ENCODE data around the gene ATAD1. TPM values are rescaled to one million over a fixed set of nuclear protein-coding genes. Genes with fewer than 3 reads are reported as not detected.
"Not testable (repeated sequence)": the region's sequence is repeated elsewhere in the genome, so short reads cannot be mapped to it uniquely, and the experiment has no call there.

ATAD1 gene
- total RNA-seq, 4 donors from 2014 or later: 36.6 to 52.8 (median 45.8) TPM

- H3K27me3 ChIP-seq: no peaks in the 10 kb centered on the region
- ATAC-seq: no peak
- H3K36me3 ChIP-seq: no peaks in the 10 kb centered on the region
- no peaks in the 10 kb centered on the region for H3K9me3 ChIP-seq
- TF ChIP-seq EP300 (IDR thresholded peaks at IDR 0.05) (no peak), POLR2AphosphoS5 (IDR thresholded peaks at IDR 0.05) (no peak), POLR2A (IDR thresholded peaks at IDR 0.05) (no peak), CTCF (IDR thresholded peaks at IDR 0.05) (no peak)
- no peak overlapping the region for H3K4me3 ChIP-seq
- H3K4me1 ChIP-seq: no peaks in the 10 kb centered on the region
- 85 to 89% methylated on average over 1 to 3 of the region's 3 CpGs for WGBS, 2 donors (ENCODE audit: low coverage in 1 of 2)
- H3K27ac ChIP-seq: no peak overlapping the region
These were observed 23.2 kb upstream of the ATAD1 start for GRCh38 chr10:87841186-87841585.

- no peak for TF ChIP-seq POLR2AphosphoS5 (IDR thresholded peaks at IDR 0.05)
- TF ChIP-seq POLR2A (IDR thresholded peaks at IDR 0.05): no peak
- TF ChIP-seq CTCF (IDR thresholded peaks at IDR 0.05): no peak
- TF ChIP-seq EP300 (IDR thresholded peaks at IDR 0.05): no peak
- no peak overlapping the region for H3K27ac ChIP-seq
- no peaks in the 10 kb centered on the region for H3K9me3 ChIP-seq
- no peak overlapping the region for H3K4me3 ChIP-seq
- no peaks in the 10 kb centered on the region for H3K36me3 ChIP-seq
- 73 to 76% methylated on average over 2 of the region's 2 CpGs for WGBS, 2 donors (ENCODE audit: low coverage in 1 of 2)
- no peaks in the 10 kb centered on the region for H3K4me1 ChIP-seq
- ATAC-seq: no peak
- no peaks in the 10 kb centered on the region for H3K27me3 ChIP-seq
These were observed 20.6 kb upstream of the ATAD1 start for GRCh38 chr10:87838650-87839049.

GRCh38 chr10:87837445-87837844 lies 19.4 kb upstream of the ATAD1 start:
- Histone ChIP-seq H3K36me3 (no peaks in the 10 kb centered on the region), H3K27me3 (no peaks in the 10 kb centered on the region), H3K27ac (no peak overlapping the region), H3K4me1 (no peaks in the 10 kb centered on the region), H3K9me3 (no peaks in the 10 kb centered on the region), H3K4me3 (no peak overlapping the region)
- TF ChIP-seq POLR2A (IDR thresholded peaks at IDR 0.05): no peak
- TF ChIP-seq POLR2AphosphoS5 (IDR thresholded peaks at IDR 0.05): no peak
- TF ChIP-seq EP300 (IDR thresholded peaks at IDR 0.05): no peak
- no peak for TF ChIP-seq CTCF (IDR thresholded peaks at IDR 0.05)
- no peak for ATAC-seq

GRCh38 chr10:87836098-87836497 lies 18.1 kb upstream of the ATAD1 start:
- TF ChIP-seq POLR2AphosphoS5 (IDR thresholded peaks at IDR 0.05) (no peak), EP300 (IDR thresholded peaks at IDR 0.05) (no peak), POLR2A (IDR thresholded peaks at IDR 0.05) (no peak), CTCF (IDR thresholded peaks at IDR 0.05) (no peak)
- H3K4me3 ChIP-seq: no peak overlapping the region
- ATAC-seq: no peak

GRCh38 chr10:87829986-87830729 lies 12.1 kb upstream of the ATAD1 start:
- Histone ChIP-seq H3K36me3 (no peaks in the 10 kb centered on the region), H3K4me3 (no peak overlapping the region), H3K27me3 (no peaks in the 10 kb centered on the region), H3K9me3 (no peaks in the 10 kb centered on the region), H3K4me1 (no peaks in the 10 kb centered on the region), H3K27ac (no peak overlapping the region)
- ATAC-seq: no peak
- TF ChIP-seq CTCF (IDR thresholded peaks at IDR 0.05): no peak
- TF ChIP-seq POLR2AphosphoS5 (IDR thresholded peaks at IDR 0.05): no peak
- no peak for TF ChIP-seq POLR2A (IDR thresholded peaks at IDR 0.05)
- TF ChIP-seq EP300 (IDR thresholded peaks at IDR 0.05): no peak

More at GRCh38 chr10:87836098-87836497, 18.1 kb upstream of the ATAD1 start:
- Histone ChIP-seq H3K36me3 (no peaks in the 10 kb centered on the region), H3K27ac (no peak overlapping the region), H3K9me3 (no peaks in the 10 kb centered on the region), H3K4me1 (no peaks in the 10 kb centered on the region), H3K27me3 (no peaks in the 10 kb centered on the region)
- WGBS, 2 donors (ENCODE audit: low coverage in 1 of 2): 84 to 88% methylated on average over 4 of the region's 4 CpGs

GRCh38 chr10:87829051-87829450 lies 11.0 kb upstream of the ATAD1 start:
- not testable (repeated sequence) for H3K9me3 ChIP-seq, H3K4me3 ChIP-seq, H3K4me1 ChIP-seq, H3K36me3 ChIP-seq, ATAC-seq, H3K27ac ChIP-seq, H3K27me3 ChIP-seq
- WGBS, 2 donors (ENCODE audit: low coverage in 1 of 2): 100% methylated on average over 4 of the region's 4 CpGs; no CpG with 5 or more reads in 1 of the 2 donors

Data from gastroesophageal sphincter (tissue), 4 donors.